ENCODE data around the gene ZRANB3.

ZRANB3 gene

DNA sequence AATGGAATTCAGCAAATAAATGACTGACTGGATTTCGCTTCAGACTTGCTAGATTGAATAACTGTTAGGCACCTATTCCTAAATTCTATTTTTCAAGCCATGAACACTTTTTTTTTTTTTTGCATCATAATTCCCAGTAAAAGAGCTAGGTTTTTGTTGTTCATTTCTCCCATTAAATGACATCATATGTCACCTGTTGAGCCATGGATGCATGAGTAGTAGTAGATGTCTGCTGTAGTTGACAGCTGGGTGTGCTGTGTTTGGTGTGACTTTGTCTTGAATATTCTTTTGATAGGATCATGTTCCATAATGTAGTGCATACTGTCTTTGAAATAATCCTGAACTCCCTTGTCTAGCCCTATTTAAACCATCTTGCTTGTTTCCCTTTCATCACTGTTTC, 363.7 kb downstream of the ZRANB3 start:
- TF ChIP-seq, protein P1, sequence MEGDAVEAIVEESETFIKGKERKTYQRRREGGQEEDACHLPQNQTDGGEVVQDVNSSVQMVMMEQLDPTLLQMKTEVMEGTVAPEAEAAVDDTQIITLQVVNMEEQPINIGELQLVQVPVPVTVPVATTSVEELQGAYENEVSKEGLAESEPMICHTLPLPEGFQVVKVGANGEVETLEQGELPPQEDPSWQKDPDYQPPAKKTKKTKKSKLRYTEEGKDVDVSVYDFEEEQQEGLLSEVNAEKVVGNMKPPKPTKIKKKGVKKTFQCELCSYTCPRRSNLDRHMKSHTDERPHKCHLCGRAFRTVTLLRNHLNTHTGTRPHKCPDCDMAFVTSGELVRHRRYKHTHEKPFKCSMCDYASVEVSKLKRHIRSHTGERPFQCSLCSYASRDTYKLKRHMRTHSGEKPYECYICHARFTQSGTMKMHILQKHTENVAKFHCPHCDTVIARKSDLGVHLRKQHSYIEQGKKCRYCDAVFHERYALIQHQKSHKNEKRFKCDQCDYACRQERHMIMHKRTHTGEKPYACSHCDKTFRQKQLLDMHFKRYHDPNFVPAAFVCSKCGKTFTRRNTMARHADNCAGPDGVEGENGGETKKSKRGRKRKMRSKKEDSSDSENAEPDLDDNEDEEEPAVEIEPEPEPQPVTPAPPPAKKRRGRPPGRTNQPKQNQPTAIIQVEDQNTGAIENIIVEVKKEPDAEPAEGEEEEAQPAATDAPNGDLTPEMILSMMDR (IDR thresholded peaks at IDR 0.05; ENCODE audit: low read length, missing control alignments) = no peak
- no peak overlapping the region for H3K4me3 ChIP-seq (replicated peaks; ENCODE audit: low read depth, low read length)
- DNase-seq (ENCODE audit: low read depth) = no peak

DNA sequence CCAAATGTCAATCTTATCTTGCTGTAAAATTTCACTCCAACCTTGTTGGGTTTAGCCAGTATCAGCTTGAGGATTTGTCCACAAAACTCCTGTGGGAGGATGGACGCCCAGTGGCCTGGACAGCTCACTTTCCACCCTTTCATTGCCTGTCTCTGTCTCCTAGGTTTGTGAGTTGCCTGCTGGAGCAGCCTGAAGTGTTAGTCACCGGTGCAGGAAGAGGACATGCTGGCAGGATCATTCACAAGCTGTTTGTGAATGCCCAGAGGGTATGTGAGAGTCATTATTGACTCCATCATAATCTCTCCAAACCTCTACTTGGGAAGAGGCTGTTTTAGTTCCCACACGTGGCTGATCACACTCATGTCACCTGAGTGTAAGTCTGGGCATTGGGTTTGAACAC, 366.6 kb downstream of the ZRANB3 start:
- TF ChIP-seq, protein P1 (IDR thresholded peaks at IDR 0.05; ENCODE audit: low read length, missing control alignments) = no peak
- H3K4me3 ChIP-seq (replicated peaks; ENCODE audit: low read depth, low read length) = no peak overlapping the region
- peak; percentile 54 for DNase-seq (ENCODE audit: low read depth)

DNA sequence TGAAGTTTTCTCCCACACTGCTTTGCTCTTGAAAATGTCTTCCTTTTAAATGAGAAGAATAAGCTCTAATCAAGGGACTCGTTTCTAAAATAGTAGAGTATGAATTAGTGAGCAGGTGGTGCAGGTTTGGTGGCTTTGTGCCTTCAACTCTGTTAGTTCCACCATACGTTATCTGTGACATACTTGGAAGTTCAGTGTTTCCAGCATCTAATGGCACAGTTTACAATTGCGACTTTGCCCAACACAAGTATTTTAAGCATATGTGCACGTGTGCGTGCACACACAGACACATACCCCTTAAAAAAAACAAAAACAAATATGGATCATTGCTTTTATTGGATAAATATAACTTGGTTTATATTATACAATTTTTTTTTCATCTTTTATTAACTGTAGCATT, 367.1 kb downstream of the ZRANB3 start:
- H3K4me3 ChIP-seq (replicated peaks; ENCODE audit: low read depth, low read length) = no peak overlapping the region
- TF ChIP-seq, protein P1 (IDR thresholded peaks at IDR 0.05; ENCODE audit: low read length, missing control alignments) = no peak
- no peak for DNase-seq (ENCODE audit: low read depth)

DNA sequence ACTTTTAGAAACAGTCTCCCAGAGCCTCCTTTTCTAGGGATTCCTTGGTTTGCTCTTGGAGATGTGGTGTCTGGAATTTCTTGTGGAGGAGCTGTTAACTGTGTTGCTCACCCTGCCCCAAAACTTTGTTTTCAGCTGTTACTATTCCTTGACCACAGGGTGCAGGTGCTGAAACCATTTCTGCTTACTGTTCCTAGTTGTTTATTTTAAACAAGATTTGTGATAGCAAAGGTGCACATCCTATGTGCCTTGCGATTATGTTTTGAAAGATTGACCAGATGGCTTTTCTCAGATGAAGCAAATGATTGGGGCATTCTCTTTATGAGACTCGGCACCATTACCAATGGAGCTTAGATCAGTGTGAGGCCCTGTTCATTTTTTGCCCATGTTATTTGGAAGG, 367.7 kb downstream of the ZRANB3 start:
- DNase-seq (ENCODE audit: low read depth) = no peak
- TF ChIP-seq, protein P1 (IDR thresholded peaks at IDR 0.05; ENCODE audit: low read length, missing control alignments) = no peak
- no peak overlapping the region for H3K4me3 ChIP-seq (replicated peaks; ENCODE audit: low read depth, low read length)

DNA sequence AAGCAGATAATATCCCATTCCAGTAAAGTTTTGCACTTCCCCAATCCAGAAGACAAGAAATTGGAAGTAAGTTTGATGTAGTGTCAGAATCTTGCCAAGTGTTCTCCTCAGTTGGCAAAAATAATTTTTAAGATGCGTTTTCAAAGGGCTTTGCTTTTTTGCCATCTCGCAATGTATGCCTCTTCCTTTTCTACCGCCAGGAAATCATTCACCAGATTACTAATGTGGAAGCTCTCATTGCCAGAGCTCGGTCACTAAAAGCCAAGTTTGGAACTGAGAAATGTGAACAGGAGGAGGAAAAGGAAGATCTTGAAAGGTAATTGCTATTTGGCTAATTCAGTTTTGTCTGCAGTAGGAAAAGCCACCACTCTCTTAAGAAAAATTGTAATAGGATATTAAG, 368.2 kb downstream of the ZRANB3 start:
- DNase-seq (ENCODE audit: low read depth) = no peak
- H3K4me3 ChIP-seq (replicated peaks; ENCODE audit: low read depth, low read length) = no peak overlapping the region

DNA sequence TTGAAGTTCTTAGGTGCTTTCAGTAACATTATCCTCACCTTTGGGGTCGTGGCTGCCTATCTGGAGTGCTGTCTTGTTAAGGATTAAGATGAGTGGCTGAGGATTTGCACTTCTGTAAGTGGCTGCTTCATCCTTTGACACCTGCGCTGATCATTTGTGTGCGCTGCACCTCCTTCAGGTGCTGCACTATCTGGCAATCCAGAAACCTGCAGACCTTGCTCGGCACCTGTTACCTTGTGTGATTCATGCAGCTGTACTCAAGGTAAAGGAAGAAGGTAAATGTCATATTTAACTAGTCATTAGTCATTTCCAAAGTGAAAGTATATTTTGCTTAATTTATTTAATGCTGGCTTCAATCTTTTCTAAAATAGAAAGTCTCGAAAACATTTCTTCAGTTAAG, 368.6 kb downstream of the ZRANB3 start:
- no peak overlapping the region for H3K4me3 ChIP-seq (replicated peaks; ENCODE audit: low read depth, low read length)
- no peak for DNase-seq (ENCODE audit: low read depth)
- TF ChIP-seq, protein P1 (IDR thresholded peaks at IDR 0.05; ENCODE audit: low read length, missing control alignments) = no peak

More for the DNA sequence above, 368.2 kb downstream of the ZRANB3 start:
- TF ChIP-seq, protein P1 (IDR thresholded peaks at IDR 0.05; ENCODE audit: low read length, missing control alignments) = no peak

DNA sequence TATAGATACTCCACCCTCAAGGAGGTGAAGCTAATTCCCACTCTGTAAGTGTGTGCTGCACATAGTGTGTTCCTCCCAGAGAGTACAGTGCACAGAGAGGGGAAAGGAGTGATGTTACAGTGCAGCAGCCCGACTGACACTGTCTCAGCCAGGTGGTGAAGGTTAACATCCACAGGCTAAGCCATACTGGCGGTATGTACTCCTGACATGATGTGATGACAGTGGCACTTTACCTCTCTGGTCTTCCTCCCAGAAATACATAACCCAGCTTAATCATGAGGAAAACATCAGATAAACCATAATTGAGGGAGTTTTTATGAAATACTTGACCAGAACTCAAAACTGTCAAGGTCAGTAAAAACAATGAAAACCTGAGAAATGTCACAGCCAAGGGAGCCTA, 371.8 kb downstream of the ZRANB3 start:
- no peak overlapping the region for H3K4me3 ChIP-seq (replicated peaks; ENCODE audit: low read depth, low read length)
- DNase-seq (ENCODE audit: low read depth) = no peak
- TF ChIP-seq, protein P1 (IDR thresholded peaks at IDR 0.05; ENCODE audit: low read length, missing control alignments) = no peak

Measured in fibroblast of pulmonary artery (primary cell).